Hematopoietic multipotent progenitor cell treated with erythropoietin and hydrocortisone succinate and interleukin-3 and kit ligand, for 15 days (in vitro differentiated cells): ENCODE results near the gene HOXD13.

Experiments used
- DNase-seq: peaks from one replicate; pipeline ENCODE4 v3.0.0-alpha.2; 2015; ENCODE audit warnings: low spot score

HOXD13 gene

DNA sequence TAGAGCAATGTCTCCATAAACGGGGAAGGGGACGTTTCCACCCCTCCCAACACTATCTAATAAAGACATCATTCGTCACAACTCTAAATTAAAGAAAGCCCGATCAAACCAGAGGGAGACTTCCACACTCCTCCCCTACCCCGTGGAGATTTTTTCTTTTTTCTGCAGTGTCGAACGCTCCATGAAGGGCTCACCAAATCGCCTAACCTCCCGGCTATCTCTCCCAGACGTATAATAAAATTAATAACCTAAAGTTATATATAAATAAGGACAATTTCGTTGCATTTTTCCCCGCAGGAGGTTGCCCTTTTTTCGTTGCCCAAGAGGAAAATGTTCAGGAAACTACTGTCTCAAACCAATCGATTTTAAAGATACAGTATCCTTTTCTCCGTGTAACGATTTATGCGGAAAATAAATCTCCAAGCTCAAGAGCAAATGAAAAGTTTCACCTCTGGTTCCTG lies 11.1 kb upstream of the HOXD13 start:
- no peak for DNase-seq

DNA sequence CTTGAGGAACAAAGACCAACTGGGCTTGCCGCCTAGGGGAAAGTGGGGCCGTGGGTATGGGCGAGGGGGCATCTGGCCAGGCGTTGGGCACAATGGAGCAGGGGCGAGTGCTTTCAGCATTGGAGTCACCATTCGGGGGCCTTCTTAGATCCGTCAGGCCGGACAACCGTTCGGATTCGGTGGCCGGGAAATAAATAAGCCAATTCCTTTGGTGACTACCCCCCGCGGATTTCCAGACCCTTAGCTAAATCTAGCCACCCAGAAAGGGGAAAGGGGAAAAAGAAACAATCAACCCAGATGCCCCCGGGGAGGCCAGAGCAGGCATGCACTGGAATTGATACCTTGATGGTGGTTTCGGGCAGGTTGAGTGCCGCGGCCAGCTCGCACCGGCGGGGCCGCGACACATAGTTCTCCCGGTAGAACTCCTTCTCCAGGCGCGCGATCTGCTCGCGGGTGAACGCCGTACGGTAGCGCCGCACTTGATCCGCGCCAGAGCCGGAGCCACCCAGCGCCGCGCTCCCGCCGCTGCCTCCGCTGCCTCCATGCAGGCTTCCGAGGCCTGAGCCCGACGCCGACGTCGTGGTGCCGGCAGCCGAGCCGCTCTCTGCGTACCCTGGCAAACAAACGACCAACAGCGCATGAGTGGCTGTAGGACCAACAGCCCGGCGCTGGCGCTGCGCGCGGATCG lies 10.5 kb upstream of the HOXD13 start:
- DNase-seq, result no peak

DNA sequence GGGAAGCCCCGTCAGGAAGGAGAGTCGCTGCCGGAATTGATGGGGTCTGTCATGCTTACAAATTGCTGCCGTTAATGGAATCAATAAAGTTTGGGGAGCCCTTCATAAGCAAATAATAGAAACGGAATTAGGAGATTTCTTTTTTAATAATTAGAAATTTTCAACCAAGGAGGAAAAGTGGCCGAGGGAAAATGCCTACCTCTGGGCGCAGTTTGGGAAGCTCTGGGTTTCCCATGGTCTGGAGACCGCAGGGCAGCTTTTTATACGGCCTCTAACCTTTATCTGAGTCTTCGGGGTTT lies 10.0 kb upstream of the HOXD13 start:
- DNase-seq, result no peak

DNA sequence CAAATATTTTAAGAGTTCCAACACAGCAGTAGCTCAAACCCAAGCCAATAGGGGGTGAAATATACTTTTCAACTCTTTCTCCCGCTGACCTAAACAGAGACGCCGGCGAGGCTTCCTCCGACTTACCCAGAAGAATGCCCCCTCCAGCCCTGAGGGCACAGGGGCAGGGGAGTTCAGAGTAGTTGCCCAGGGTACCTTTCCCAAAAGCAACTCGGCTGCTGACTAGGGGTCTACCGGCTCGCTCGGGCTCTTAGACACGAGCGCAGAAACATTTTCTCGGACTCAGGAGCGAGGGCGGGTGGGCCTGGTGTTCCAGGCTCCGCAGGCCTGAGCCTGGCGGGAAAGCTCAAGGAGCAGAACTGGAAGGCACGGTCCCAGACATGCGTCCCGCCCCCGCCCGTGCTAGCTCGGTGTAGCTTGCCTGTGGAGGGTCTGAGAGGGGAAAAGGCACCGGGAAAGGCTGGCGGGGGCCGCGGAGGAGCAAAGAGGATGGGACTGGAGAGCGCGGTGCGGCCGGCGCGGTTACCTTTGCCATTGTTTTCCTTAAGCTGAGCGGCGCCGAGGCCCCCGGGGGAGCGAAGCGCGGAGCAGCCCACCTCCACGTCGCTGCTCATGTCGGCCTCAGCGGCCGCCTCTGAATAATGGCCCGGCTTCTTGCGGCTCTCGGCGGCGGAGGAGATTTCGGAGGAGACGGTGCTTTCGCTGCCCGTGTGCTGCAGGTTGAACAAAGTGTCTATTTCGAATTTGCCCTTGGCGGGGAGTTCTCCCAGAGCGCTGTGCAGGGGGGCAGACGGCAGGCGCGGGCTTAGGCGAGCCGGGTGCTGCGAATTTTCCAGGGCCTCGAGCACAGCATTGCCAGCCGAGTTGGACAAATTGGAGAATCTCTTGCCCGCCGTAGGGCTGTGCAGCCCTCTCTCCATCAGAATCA lies 9.4 kb upstream of the HOXD13 start:
- no peak for DNase-seq

DNA sequence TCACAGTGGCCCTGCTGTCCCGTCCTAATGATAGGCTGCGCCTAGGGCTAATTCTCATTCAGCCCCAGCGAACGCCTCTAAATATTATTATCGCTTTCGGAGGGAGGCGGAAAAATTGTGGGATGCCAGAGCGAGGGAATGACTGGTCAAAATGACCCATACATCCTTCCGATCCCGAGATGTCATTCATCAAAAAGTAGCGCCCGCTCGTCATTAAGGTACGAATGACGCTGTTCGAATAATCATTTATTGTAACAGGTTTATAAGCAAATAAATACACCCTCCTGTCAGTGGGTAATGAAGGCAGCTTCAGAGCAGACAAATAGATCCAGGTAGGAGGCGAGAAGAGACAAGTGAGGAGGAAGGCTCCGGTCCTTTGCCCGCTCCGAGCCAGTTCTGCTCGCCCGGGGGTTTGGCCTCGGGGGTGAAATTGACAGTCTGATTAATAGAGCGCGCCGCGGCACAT lies 8.7 kb upstream of the HOXD13 start, which contains the start of gene EVX2:
EVX2 (minus strand) TSS at position 167 of the 466 bp plus-strand sequence. CDS start 186 bp downstream, outside the sequence.
- no peak for DNase-seq

DNA sequence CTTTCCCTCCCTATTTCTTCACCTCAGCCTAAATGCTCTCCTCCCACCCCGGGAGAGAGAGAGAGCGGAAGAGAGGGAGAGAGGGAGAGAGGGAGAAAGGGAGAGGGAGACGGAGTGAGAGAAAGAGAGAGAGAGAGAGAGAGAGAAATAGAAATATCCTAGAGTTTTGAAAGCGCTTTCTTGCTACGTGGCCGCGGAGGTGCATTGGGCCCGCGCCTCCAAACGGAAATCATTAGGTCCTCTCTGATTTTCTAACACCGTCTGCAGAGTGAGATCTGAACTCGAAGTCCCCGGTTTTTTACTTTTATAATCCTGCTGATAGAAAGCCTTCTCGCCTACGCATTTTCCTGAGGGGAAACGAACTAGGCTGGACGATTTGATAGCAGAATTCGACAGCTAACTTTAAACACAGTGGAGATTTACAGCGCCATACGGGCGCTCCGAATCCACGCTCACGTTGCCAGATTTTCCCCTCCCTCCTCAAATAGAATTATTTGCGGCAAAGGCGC lies 7.9 kb upstream of the HOXD13 start:
- DNase-seq, result no peak

DNA sequence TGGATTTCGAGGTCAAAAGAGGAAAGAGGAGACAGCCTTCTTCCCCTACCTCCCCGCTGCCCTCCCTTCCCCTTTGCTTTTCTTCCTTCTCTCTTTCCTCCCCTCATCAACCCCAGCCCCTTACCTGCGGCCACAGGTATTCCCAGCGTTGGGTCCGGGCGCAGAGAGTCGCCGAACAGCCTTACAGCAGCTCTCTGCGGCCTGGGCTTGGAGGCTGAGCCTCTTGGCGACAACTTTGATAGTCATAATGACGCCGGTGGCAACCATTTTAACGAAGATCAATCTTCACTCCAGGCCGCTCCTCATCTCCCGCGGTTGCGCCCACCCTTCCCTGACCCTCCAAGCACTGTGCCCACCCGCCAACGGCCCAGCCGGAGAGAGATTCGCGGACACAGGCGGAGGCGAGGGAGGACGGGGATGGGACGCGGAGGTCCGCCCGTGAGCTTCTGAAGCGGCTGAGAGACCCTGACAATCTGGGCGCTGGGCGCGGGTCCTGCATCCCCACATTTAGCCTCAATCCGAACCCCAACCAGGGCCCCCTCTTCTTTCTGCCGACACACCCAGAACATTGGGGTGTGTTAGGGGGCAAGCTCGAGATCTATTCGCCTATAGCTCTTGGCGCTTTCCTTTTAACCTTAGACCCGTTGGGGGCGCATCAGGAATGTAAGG lies 7.3 kb upstream of the HOXD13 start:
- no peak for DNase-seq

DNA sequence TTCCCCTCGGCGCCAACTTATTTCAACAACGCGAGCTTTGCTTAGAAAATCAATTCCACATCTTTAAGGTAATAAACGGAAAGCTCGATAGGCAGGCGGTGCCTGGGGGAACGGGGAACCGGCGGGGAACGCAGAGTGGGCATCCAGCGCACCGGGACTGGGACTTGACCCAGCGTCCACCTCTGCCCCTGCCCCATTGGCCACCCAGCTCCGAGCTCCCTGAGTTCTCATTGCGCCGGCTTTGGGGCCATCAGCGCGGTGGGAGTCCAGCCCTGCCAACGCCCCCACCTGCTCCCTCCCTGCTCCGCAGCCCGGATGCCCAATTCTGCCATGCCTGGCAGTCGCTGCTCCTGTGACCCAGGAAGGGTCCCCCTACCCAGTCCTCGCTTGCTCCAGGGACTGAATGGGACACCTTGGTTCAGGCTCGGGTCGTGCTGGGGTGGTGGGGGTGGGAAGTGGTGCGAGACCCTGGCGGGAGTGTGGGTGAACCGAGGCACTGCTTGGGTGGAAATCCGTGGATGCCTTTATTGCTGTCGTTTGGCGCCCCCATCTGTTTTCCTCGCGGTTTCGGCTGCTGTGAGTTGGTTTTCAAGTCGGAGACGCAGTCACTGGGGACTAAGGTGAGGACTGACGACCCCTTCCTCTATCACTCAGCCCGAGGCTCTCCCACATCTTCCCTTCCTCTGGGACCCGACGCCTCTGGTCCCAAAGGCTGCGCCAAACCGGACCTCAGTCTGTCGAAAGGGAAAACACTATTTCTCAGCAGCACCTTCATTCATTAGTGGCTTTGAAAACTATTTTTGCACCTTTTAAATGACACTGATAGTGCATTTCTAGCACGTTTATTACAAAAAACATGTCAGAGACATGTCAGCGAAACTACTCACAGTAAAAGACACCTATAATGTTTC lies 6.4 kb upstream of the HOXD13 start:
- peak; percentile 9 for DNase-seq

DNA sequence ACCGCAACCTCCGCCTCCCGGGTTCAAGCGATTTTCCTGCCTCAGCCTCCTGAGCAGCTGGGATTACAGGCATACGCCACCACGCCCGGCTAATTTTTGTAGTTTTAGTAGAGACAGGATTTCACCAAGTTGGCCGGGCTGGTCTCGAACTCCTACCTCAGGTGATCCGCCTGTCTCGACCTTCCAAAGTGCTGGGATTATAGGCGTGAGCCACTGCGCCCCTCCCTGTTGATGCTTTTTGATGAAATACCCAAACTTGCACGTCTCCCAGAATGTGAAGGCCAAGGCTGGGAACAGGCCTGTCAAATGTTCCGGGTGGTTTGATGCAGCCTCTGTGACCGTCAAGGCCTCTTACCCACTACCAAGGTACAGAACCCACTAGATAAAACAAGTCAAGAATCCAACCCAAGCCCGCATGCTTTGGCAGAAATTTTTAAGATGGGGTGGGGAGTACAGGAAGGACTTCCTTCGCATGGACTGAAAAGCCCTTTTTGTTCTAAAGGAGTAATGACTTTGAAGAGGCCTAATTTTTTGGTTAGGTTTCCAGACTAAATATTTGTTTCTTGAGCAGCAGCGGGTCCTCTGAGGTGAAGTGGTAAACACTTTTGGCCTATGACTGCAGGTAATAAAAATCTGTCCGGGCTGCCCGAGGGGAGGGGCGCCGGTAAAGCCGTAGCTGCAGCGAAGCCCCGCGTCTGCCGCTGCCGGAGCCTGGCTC lies 5.0 kb upstream of the HOXD13 start:
- no peak for DNase-seq

DNA sequence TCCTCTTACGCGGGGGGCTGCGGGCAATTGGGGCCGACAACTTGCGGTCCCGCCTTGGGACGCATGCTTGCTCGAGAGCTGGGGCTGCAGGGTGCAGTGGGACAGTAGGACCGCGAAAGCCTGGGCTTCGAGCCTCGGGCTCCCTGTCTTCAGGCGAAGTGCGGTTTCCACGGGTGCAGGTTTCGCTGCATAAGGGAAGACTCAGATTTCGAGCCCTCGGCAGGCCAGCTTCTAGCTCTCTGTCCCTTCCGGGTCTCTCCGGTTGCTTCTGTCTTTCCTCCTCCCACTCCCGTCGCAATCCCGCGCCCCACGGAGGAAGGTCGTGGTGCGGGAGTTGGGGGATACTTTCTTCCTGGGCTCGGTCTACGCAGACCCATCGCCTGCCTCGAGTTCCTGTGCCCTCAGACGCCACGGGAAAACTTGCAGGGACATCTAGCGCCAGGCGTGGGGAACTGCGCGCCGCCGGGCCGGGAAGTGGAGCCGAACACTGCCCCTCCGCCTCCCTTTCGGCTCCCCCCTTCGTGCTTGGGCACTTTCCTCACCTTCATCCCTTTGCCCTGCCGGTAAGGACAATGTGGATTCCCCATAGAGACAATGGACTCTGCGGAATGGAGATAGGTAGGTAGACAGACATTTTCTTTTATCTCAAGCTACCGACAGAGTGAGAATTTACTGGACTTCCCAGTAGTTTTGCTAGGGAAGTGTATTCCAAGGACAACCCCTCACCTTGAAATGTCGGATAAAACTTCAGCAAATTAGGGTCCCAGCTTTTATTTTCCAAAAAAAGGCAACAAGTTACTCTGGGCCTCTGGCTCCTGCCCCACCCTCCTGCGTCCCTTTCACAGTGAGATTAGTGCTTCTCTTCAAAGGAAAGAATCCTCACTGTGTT lies 4.2 kb upstream of the HOXD13 start:
- DNase-seq, result no peak

DNA sequence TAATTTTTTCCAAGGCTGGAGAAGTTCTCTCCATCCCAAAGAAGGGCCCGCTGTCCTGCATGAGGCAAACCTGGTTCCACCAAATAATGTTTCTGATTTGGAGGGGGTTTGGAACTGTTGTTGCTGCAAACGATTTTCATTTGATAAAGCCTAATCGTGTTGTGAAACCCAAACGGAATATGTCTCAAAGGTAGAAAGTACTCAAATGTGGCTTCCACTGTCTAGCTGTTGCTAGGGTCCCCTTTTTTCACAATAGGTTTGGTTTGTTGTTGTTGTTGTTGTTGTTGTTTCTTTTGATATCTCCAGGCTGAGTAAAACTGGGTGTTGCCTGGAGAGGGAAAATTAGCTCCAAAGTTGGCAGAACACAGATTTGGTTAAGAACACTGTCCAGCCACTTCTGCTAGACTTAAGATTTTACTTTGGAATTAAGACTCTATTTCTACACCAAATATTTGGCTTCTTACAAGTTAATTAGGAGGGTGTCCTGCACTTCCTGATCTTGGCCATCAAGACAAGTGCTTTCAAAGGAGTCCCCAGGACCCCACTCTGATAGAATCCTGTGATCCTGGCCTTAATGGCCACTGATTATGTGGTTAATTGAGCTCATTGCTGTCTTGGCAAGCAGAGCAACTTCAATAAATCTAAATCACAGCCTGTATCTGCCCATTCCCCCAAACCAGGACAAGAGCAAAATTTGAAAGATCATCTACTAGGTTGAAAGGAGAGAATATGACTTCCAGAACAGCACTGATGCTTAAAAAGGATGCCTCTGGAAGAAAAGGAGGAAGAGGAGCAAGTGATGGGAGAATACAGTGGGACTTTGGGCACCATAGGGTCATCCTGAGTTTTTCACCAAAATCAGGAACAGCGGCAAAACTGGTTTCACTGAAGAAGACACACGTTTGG lies 3.3 kb upstream of the HOXD13 start:
- no peak for DNase-seq

DNA sequence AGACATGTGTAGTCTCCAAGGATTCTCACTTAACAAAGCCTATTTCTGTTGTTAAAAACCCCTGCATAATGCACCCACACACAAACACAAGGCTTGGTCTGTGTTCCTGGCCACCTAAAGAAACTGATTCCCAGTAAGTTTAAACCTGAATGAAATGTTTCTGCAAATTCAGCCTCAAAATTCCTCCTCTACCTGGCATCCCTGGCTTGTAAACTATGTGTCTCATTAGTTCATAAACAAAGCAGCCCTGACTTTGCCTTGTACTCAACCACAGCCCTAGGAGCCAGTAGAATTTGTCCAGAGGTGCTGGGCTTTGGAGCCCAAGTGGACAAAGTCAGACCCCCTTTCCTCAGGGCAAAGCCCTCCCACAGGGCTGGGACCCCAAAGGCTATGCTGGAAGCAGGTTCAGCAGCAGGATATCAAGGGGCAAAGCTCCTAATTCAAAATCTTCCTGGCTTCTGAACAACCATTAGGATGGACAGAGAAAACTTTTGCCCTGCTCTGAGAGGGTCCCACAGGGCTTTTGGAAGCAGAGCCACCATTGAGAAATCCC lies 2.6 kb upstream of the HOXD13 start:
- no peak for DNase-seq

DNA sequence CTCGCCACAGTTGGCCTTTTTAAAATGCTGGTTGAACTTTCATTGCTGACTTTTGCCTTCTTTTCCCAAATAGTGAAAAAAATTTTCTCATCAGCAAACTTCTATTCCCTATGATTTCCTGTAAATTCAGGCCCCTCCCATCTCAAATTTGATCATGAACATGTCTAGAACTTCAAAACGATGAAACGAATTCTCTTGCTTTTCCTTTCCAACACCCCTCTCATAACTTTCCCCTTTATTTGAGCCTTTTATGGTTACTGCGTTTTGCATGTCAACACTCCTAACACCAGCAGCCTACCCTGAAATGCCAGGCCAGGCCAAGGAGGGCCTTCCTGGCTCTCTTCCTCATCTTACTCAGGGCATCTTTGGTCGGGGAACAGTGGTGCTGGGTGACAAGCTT lies 1.7 kb upstream of the HOXD13 start:
- DNase-seq, result no peak

DNA sequence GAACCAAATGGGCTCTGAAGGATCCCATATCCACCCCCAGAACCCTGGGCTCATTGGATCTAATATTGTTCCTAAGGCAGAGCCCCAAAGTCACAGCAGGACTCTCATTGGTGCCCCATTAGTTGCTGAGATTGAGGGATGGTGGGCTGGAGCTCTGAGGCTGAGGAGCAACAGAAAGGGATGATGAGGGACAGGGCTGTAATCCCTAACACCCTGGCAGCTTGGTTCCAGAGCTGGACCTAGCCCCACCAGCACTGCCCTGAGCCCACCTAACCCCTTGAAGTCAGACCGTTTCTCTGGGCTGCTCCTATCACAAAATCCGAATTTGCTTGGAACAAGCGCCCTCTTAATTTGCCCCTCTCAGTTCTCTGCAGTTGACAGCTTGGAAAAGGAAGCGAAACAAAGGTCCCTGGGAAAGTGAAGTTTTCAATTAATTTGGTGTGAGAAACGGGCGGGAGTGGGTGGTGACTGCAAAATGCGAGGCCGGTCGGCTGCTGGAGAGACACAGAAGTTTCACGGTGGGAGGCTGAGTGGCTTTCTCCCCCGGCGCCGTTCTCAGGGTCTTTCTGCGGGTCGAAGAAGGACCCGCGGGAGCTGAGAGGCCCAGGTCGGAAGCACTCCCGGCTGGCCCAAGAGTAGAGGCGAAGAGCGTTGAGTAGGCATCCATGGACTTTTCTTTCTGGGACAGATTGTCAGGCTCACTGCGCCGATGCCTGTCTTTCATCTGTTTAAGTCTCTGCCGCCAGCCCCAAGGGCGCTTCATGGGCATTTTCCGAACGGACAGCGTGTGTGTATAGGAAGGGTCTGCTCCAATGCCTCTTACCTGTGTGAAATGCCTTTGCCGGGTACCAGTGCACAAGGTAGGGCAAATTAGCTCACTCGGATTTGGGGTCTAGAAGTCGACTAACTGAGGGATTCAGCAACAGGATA lies 927 bp upstream of the HOXD13 start:
- DNase-seq, result no peak

DNA sequence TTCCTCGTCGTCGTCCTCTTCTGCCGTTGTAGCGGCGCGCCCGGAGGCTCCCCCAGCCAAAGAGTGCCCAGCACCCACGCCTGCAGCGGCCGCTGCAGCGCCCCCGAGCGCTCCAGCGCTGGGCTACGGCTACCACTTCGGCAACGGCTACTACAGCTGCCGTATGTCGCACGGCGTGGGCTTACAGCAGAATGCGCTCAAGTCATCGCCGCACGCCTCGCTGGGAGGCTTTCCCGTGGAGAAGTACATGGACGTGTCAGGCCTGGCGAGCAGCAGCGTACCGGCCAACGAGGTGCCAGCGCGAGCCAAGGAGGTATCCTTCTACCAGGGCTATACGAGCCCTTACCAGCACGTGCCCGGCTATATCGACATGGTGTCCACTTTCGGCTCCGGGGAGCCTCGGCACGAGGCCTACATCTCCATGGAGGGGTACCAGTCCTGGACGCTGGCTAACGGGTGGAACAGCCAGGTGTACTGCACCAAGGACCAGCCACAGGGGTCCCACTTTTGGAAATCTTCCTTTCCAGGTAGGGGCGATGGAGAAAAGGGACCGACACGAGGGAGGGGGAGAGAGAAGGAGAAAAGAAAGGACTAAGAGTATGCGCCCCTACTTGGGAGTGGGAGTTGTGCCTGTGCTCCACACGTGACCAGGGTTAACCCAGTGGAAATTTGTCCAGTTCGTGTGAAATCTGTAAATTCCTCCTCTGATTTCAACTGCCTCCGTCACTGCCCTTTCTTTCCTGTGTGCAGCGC lies 800 bp downstream of the HOXD13 start:
- no peak for DNase-seq

DNA sequence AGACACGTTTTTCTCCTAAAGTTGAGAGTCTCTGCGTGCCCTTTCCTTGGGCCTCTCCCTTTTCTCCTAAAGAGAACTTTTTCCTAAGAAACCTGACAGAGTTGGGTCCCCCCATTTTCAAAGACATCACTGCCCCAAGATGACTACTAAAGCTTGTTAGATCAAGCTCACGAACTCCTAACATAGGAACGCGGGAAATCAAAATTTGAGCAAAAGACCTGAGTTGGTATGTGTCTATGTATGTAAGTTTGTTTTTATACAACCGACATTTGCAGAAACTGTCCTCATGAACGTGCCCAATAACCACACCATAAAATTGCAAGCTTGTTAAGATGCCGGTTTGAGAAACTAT lies 1.4 kb downstream of the HOXD13 start:
- DNase-seq, result no peak

DNA sequence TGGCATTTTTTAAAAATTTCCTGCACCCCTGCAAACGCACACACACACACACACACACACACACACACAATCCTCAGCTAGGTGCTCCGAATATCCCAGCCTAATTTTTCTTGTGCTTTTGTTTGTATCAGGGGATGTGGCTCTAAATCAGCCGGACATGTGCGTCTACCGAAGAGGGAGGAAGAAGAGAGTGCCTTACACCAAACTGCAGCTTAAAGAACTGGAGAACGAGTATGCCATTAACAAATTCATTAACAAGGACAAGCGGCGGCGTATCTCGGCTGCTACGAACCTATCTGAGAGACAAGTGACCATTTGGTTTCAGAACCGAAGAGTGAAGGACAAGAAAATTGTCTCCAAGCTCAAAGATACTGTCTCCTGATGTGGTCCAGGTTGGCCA lies 1.8 kb downstream of the HOXD13 start:
- no peak for DNase-seq
